BE2C (cell line): Measurements from ENCODE around the gene CYB561.

Source experiments
- DNase-seq: peaks from one replicate; pipeline ENCODE4 v3.0.0-alpha.2; 2020
- H3K27me3 ChIP-seq: fragments of 250-450 bp; sonication (Bioruptor Pico); 2 replicates; pipeline ENCODE4 v1.5.1; 2020; ENCODE audit warnings: mild to moderate bottlenecking
- H3K36me3 ChIP-seq: fragments of 250-450 bp; sonication (Bioruptor Pico); 2 replicates; pipeline ENCODE4 v1.5.1; 2020; ENCODE audit warnings: mild to moderate bottlenecking
- H3K4me1 ChIP-seq: fragments of 250-450 bp; sonication (Bioruptor Pico); 2 replicates; pipeline ENCODE4 v1.5.1; 2020
- H3K4me3 ChIP-seq: 2 replicates; pipeline ENCODE4 v1.5.1; 2011; ENCODE audit warnings: low read depth, low read length
- H3K9me3 ChIP-seq: fragments of 250-450 bp; sonication (Bioruptor Pico); 2 replicates; pipeline ENCODE4 v1.5.1; 2020
- CTCF ChIP-seq: IDR thresholded peaks from 2 replicates; pipeline ENCODE4 v1.5.1; 2012; ENCODE audit warnings: mild to moderate bottlenecking, low read depth, low read length

CYB561 gene

GRCh38 chr17:63486317-63487013 is 40.4 kb upstream of the CYB561 start:
- Histone ChIP-seq H3K36me3 (peaks cover 88% of the 10 kb centered on the region), H3K4me1 (peaks cover 4% of the 10 kb centered on the region), H3K27me3 (no peaks in the 10 kb centered on the region), H3K4me3 (no peak overlapping the region), H3K9me3 (no peaks in the 10 kb centered on the region)
- DNase-seq, result no peak
- TF ChIP-seq CTCF, result no peak

- Histone ChIP-seq H3K36me3 (peaks cover 69% of the 10 kb centered on the region), H3K27me3 (no peaks in the 10 kb centered on the region), H3K4me1 (peaks cover 23% of the 10 kb centered on the region), H3K4me3 (no peak overlapping the region), H3K9me3 (no peaks in the 10 kb centered on the region)
- TF ChIP-seq CTCF, result no peak
- DNase-seq, result no peak
These were observed 37.8 kb upstream of the CYB561 start for GRCh38 chr17:63483655-63484575.

GRCh38 chr17:63483038-63483437 is 36.9 kb upstream of the CYB561 start:
- peaks cover 63% of the 10 kb centered on the region for H3K36me3 ChIP-seq

GRCh38 chr17:63482509-63482908 is 36.4 kb upstream of the CYB561 start:
- no peak overlapping the region for H3K4me3 ChIP-seq
- DNase-seq, result no peak
- peaks cover 28% of the 10 kb centered on the region for H3K4me1 ChIP-seq
- peaks cover 58% of the 10 kb centered on the region for H3K36me3 ChIP-seq
- no peaks in the 10 kb centered on the region for H3K27me3 ChIP-seq
- no peaks in the 10 kb centered on the region for H3K9me3 ChIP-seq
- no peak for TF ChIP-seq CTCF

More at GRCh38 chr17:63483038-63483437, 36.9 kb upstream of the CYB561 start:
- Histone ChIP-seq H3K4me3 (no peak overlapping the region), H3K4me1 (peaks cover 28% of the 10 kb centered on the region), H3K27me3 (no peaks in the 10 kb centered on the region), H3K9me3 (no peaks in the 10 kb centered on the region)
- DNase-seq, result no peak
- no peak for TF ChIP-seq CTCF

- Histone ChIP-seq H3K27me3 (no peaks in the 10 kb centered on the region), H3K9me3 (no peaks in the 10 kb centered on the region), H3K4me3 (peak overlapping the region; percentile 7; the same call in 1 of the 2 replicates), H3K4me1 (peaks cover 28% of the 10 kb centered on the region), H3K36me3 (peaks cover 47% of the 10 kb centered on the region)
- TF ChIP-seq CTCF, result no peak
- DNase-seq, result no peak
These were observed 35.4 kb upstream of the CYB561 start for GRCh38 chr17:63481488-63481870.
